ENCODE data around the gene HTR4.

DNA sequence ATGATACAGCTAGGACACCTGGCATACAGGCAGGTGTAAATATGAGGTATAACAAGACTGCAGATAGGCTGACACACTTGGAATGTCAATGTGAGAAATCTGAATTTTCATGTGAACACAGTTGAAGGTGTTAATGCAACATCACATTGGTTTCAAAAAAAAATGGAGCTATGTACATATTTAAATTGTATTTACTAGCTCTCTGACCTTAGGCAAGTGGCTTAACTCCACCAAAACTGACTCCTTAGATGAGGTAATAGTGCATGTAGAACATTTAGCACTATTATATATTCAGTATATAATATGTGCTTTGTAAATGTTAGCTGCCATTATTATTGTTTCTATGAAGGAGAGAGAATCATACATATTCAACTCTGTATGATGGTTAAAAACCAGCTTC is 48.0 kb downstream of the HTR4 start:
- TF ChIP-seq, protein P1, sequence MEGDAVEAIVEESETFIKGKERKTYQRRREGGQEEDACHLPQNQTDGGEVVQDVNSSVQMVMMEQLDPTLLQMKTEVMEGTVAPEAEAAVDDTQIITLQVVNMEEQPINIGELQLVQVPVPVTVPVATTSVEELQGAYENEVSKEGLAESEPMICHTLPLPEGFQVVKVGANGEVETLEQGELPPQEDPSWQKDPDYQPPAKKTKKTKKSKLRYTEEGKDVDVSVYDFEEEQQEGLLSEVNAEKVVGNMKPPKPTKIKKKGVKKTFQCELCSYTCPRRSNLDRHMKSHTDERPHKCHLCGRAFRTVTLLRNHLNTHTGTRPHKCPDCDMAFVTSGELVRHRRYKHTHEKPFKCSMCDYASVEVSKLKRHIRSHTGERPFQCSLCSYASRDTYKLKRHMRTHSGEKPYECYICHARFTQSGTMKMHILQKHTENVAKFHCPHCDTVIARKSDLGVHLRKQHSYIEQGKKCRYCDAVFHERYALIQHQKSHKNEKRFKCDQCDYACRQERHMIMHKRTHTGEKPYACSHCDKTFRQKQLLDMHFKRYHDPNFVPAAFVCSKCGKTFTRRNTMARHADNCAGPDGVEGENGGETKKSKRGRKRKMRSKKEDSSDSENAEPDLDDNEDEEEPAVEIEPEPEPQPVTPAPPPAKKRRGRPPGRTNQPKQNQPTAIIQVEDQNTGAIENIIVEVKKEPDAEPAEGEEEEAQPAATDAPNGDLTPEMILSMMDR (conservative IDR thresholded peaks at IDR 0.05; ENCODE audit: low read length) = no peak
- TF ChIP-seq EZH2phosphoT487 (IDR thresholded peaks at IDR 0.05; ENCODE audit: borderline replicate concordance) = no peak
